Middle frontal gyrus (tissue), 1 donor: ENCODE measurements around the gene PPP2R2C.

Source experiments
- DNase-seq: peaks from one replicate; pipeline ENCODE4 v3.0.0-alpha.2; 2015; ENCODE audit warnings: low spot score; ENCODE audit errors: extremely low spot score

Gene PPP2R2C

DNA sequence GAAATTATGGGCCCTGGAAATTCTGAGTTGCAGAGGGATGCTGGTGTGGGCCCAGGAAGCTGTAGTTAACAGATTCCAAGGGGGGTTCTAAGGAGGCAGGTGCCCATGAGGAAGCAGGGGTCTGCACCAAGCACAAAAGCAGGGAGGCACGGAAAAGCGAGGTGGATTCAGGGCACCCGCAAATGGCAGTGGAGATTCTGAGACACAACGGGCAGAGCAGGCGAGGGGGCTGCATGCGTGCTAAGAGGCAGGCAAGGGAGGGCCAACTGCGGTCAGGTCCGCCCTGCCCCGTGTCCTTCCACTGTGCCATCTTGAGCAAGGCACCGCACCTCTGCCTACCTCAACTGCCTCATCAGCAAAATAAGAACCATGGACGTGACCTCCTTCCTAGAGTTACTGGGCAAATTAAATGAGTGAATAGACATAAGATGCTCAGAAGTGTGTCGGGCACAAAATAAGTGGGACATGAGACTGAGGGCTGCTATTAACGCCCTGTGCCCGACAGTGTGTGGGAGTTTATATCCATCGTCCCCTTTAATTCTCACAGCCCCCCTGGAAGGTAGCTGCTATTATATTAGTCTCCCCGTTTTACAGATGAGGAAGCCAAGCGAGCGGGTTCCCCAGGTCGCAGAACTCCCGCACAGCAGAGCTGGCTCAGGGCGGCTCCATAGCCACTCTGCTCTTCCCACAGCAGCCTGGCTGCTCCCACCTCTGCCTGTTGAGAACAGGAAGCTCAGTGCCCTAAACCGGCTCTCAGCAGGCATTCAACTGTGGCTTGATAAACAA lies 67.6 kb downstream of the PPP2R2C start:
- no peak for DNase-seq

DNA sequence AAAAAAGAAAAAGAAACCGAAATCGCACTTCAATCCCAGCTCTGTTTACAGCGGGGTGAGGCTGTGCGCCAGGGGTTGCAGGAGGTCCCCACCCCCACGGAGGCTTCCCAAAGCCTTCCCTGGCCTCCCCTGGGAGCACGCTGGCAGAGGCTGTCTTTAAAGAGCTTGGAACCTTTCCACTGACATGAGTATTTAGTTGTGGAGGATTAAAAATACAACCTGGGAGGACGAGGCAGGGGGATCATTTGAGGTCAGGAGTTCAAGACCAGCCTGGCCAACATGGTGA lies 69.1 kb downstream of the PPP2R2C start:
- DNase-seq = no peak

DNA sequence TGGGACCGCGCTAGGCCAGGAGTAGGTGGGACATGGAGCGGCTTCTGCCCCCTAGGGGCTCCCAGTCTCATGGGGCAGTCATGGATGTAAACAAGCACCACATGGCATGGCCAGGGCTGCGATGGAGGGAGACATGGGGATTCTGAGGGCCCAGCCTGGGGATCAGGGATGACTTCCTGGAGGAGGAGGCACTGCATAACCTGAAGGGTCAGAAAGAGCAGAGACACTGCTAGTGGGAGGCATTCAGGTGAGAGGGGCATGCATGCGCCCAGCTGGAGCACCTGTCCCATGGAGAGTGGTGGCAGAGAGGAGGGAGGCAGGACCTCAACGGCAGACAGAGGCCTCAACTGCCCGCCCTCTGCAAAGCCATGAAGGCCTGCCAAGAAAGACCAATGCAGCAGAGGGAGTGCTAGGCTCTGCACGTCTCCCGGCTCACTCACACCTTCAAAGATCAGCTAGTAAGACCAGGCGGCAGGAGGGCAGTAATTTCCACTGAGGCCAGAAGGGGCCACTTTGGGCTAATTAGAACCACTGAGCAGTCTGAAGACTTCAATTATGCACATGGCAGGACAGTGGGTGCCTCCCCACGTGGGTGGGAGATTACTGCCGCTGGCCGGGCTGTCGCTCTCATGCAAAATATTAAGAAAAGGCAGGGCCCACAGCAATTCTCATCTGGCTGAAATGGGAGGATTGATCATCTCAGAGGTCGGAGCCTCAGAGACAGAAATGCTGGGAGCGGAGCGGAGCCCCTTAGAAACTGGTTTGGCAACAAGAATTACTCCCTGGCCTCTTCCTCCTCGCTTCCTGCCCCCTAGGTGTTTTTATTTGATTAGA lies 69.6 kb downstream of the PPP2R2C start:
- DNase-seq = no peak

DNA sequence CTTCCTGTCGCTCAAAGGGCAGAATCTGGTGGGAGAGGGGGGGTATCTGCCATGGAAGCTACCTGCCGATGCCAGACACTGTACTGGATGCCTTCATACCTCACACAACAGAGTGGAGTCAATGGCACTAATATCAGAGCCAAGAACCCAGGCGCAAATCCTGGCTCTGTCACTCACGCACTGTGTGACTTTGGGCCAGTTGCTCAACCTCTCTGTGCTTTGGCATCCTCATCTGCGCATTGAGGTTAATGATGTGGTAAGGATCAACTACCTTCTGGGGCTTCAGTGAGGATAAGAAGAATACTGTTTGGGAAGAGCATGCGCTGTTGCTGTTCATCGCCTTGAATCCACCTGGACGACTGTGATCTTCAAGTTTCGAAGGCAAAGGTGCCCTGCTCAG lies 70.6 kb downstream of the PPP2R2C start:
- DNase-seq = no peak

DNA sequence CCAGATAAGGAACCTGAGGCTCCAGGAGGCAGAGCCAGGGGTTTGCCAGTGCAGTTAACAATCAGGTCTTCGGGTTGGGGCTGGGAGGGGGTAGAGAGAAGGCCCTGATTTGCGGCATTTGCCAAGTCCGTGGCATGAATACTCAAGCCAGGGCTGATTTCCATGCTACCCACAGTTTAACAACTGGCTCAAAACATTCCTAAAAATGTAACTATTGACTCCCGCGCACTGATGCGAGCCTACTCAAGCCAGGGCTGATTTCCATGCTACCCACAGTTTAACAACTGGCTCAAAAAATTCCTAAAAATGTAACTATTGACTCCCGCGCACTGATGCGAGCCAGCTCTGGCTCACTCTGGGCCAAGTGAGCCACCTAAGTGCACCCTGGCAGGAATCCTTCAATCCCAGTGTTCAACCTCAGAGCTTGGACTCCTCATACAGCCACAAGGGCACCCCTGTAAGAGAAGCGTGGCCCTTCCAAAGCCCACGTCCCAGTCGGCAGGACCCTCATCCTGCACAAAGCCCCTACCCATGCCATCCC lies 75.6 kb downstream of the PPP2R2C start:
- no peak for DNase-seq

DNA sequence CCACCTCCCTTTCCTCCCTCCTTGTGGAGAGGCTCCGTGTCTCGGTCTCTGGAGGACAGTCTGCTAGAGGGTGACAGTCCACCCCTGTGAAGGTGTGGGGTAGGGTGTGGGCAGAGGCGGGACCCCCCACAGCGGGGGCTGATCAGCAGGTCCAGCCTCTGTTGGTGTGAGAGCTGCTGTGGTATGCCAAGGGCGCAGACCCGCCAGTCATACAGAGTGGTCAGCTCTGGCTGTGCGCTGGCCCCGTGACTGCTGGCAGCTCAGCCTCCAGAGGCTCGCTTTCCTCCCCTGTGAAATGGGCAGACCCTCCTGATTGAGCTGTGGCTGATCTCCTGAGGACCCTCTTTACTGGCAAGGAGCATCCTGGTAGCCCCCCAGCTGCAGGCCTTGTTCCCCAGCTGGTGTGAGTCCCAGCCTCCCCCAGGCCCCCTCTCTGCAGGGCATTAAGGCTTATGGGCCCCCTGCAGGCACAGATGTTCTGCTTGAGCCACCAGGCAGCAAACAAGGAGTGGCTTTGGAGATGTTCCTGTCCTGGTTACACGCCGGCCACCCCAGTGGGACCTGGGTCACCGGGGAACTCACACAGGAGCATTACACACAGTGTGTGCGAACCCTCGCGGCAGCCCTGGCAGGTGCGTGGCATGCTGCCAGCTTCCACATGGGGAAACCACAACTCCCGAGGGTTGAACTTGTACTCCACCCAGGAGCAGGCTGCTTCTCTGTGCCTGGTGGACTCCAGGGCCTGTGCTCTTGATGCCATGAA lies 76.8 kb downstream of the PPP2R2C start:
- DNase-seq = no peak

DNA sequence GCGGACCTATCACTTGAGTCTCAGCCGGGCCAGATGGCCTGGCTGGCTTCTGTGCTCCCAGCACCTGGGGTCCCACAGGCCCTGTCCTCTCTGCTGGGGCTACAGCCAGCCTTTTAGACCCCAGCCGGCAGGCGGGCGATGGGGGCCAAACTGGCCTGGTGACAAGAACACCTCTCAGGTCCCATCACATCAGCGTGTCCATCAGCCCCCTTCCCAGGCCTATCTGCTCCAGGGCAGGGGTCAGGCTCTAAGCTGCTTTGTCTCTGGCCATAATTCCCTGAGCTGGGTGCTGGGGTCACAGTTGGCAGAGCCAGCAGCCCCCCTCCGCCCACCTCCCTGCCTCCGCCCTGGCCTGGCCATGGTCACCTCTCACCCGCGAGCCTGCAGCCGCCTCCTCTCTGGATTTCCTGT lies 77.7 kb downstream of the PPP2R2C start:
- no peak for DNase-seq

DNA sequence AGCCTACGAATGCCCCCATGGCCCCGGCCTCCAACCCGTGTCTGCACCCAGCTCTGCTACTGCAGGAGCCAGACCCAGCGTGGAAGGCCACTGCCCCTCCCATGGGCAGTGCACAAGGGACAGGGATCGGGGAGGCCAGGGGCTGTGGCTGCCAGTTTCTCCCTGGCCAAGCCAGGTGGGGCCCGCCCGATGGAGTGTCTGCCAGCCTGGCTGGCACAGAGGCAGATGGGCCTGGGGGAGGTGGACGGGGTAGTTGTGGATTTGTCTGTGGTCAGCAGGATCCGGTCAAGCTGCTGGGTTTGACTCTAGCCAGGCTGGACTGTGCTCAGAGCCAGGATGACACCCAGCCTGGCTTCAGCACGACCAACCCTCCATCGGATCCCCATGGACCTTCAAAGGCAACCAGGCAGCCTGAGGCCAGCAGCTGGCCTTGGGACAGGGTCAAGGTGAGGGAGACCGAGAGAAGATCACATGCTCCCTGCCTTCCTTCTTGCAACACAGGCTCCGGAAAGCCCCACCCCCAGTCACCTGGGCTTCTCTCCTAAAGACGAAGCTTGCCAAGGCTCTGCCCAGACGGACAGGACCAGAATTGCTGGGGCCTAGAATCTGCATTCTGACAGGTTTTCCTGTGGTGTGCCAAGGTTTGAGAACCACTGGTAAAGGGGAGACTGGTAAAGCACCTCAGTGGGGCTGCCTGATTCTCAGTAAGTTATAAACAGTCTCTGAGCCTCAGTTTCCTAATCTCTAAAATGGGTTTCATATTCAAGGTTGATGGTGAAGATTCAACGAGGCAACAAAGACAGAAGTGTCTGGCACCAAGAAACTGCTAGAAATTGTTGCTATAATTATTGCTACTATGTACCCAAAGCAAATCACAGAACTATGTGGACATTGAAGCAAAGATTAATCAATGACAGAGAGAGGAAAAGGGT lies 78.6 kb downstream of the PPP2R2C start:
- no peak for DNase-seq

DNA sequence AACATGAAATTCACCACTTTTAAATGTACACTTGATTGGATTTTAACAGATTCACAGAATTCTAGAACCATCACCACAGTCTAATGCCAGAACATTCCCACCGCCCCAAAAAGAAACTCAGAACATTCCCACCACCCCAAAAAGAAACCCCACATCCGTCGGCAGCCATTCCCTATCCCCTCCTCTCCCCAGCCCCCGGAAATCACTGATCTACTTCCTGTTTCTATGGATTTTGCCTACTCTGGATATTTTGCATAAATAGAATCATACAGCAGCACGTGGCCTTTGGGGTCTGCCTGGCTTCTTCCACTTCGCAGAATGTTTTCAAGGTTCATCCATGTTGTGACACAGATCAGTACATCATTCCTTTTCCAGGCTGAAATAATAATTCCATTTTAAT lies 79.3 kb downstream of the PPP2R2C start:
- no peak for DNase-seq

DNA sequence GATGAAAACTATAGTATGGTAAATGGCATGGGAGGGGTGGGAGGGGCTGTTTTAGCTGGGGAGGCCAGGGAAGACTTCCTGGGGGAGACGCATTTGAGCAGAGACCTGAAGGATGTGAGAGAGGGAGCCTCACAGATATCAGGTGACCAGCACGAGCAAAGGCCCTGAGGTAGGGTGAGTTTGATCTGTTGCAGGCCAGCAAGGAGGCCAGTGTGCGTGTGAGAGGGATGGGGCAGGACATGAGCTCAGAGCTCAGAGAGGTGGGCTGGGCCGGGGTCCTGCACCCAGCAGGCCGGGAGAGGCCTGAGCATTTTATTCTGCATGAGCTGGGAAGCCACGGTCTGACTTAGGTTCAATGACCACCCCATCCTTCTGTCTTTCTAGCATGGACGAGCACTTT lies 80.0 kb downstream of the PPP2R2C start:
- no peak for DNase-seq

DNA sequence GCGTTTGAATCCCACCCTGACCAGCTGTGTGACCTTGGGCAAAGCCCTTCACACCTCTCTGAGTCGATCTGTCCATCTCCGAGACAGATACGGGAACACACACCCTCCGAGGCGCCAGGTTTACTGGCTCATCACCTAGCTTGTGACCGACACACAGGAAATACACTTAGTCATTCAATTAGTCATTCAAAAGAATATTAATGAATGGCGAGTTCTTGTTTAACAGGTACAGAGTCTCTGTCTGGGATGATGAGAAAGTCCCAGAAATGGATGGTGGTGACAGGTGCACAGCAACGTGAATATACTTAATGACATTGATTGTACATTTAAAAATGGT lies 80.6 kb downstream of the PPP2R2C start:
- DNase-seq = no peak

DNA sequence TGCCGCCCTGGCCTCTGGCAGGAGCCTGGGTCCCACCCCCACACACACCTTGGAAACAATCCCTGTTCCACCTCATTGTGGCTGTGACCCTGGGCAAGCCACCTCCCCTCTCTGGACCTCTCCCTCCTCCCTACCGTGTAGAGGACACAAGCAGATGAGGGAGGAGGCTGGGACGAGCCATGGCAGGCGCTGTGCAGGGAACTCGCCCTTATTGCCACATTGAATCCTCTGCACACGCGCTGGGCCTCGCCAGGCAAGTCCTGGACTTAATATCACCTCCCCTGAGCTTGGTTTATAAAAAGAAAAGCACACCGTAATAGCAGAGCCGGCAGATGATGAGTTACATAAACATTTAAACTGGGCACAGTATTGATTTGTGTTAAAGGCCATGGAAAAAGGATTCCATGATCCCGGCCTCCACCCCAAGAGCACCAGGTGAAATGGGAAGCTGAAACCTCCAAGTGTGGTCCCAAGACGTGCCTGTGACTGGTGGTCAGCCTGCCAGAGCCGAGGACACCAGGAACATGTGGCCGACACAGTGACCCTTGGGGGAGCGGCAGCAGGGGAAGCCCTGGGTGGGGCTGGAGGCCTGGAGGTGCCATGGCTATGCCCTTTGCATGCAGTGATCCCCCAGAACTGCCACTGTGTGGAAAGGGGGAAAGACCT lies 81.1 kb downstream of the PPP2R2C start:
- no peak for DNase-seq

DNA sequence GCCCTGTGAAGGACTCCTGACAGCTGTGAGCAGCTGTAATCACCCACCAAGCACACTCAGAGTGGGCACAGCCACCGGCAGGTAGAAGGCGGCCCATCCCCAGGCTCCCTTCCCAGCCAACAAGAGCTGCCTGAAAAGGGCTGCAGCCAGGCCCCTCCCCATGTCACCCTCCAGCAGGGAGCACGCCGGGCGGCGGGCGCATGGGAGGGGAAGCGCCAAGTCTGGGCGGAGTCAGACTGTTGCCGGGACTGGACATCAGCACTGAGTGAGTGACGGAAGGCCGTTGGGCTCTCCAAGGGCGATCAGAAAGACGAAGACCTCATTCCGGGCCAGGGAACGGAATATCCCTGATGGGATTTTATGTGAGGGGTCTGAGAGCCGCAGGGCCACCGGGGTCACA lies 82.1 kb downstream of the PPP2R2C start:
- no peak for DNase-seq

DNA sequence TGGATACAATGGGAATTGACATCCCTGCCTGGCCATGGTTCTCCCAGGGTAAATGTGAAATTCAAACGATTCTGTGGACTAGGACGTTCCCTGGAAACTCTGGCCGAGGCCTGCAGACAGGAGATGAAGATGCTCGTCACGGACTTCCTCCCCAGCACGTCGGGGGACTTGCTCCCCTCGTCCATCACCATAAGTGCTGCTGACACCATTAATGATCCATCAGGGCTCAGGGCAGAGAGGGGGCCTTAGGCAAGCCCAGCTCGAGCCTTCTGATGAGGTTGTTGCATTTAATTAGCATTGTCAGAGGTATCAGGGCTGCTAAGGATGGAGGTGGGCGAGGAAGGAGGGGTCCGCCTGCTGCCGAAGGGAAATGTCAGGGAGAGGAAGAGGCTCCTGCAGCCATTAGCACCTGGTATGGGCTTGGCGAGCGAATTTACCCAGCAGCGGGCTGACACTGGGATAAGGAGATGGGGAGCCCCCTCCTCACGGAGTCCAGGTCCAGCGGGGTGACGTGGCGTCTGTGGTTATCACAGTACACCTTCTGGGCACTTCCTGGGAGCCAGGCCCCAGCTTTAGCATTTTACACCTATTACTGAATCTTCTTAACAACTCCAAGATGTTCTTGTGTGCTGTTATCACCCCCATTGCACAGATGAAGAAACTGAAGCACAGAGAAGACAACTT lies 83.1 kb downstream of the PPP2R2C start:
- no peak for DNase-seq

DNA sequence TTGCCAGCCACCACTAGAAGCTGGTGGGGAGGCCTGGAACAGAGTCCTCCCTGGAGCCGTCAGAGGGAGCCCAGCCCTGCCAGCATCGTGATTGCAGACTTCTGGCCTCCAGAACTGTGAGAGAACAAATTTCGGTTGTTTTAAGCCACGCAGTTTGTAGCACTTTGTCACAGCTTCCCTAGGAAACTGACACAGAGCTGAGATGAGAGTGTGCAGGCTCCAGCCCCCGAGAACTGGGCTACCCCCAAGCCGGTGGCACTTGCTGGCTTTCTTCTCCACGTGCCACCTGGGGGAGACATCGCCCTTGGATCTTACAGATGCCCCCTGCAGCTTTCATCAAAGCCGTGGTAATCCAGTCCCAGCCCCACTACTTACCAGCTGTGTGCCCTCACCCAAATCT lies 83.7 kb downstream of the PPP2R2C start:
- no peak for DNase-seq

DNA sequence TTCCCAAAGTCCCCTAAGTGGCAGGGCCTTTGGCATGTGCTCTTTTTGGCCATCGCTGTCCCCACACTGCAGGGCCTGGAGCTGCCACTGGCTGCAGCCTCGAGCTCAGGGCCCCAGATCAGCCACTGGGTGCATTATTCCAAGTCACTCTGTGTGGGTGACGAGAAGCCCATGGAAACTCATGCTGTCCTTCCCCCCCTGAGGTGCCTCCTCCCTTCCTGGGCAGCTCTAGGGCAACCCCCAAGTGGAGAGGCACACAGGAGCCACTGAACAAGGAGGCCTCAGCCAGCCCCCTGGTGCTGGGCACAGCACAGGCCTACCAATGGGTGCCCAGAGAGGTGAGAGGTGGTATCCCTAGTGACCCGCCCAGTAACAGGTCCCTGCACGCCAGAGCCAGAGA lies 84.5 kb downstream of the PPP2R2C start:
- no peak for DNase-seq

DNA sequence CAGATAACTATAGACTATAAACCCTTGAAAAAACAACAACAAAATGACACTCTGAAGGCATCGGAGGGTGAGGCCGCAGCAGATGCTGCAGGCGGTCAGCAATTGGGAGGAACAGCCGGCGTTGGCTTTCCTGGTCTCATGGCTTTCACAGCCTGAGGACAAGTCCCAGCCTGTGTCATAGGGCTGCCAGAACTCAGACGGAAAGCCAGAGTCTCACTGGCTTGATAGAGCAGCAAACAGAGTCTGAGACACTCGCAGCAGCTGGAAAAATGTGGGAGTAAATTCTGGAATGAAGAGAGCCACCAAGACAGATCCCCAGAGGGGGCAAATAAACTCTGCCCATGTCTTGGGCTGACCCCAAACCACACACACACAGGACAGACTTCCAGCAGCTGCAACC lies 86.3 kb downstream of the PPP2R2C start:
- no peak for DNase-seq

DNA sequence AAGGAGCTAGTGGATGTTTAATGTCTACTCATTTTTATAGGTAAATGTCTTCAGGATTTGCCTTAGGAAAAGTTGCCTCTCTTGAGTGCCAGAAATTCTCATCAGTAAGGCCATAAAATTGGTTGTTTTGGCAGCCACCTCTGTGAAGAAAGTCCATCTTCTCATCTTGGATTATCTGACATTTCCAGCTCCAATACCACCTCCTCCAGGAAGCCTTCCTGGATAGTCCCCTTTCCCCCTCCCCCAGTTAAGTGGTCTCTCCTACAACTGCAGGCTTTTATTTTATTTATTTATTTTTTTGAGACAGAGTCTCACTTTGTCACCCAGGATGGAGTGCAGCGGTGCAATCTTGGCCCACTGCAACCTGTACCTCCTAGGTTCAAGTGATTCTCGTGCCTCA lies 87.1 kb downstream of the PPP2R2C start:
- DNase-seq = no peak

DNA sequence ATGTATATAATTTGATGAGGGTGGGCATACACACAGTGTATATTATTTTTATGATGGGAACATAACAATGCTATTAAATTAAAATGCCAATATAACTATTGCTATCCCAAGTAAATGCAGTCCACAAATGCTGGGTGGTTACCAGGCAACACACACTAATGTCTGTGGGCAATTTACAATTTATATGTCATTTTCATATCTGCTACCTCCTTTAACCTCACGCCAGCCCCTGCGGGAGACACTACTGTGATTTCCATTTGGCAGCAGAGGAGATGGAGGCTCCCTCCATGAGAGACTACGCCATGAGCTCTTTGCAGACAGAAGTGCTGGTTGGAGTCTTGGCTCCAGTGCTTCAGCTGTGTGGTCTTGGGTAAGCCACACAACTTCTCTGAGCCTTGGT lies 87.9 kb downstream of the PPP2R2C start:
- DNase-seq = no peak

DNA sequence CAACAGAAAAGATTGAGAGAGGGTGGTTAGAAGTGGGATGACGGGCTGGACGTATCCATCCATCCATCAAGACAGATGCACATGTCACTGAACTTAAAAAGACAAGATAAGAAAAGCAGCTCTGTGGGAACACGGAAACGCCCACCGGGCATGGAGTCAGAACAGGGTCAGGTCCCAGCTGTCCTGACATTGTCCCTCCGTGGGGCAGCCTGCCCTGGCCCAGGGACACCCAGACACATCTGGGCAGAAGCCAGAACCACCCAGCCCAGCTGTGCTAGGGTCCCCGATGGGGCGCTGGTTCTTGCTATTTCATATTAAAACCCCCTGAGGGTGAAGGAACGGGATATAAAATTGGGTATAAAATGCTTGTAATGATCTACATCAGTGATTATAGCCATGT lies 88.5 kb downstream of the PPP2R2C start:
- no peak for DNase-seq
